Lower leg skin (tissue), 3 donors: ENCODE measurements around the gene UVSSA.

Source experiments
- CTCF ChIP-seq, 3 donors: fragments of 450-650 bp; IDR thresholded peaks; one replicate each; pipeline ENCODE4 v1.5.1; 2016; ENCODE audit warnings: antibody characterized with exemption in 3 of 3, mild to moderate bottlenecking in 3 of 3, moderate library complexity in 2 of 3
- POLR2A ChIP-seq, 2 donors: fragments of 450-650 bp; IDR thresholded peaks; one replicate each; pipeline ENCODE4 v1.6.1; 2016 to 2017; ENCODE audit warnings: antibody characterized with exemption in 2 of 2, mild to moderate bottlenecking in 1 of 2, moderate library complexity in 1 of 2

GRCh38 chr4:1351854-1352566, 5.0 kb downstream of the UVSSA start:
- TF ChIP-seq CTCF (IDR thresholded peaks at IDR 0.05): peak in 1 of 3 donors; percentile 76
- TF ChIP-seq POLR2A (IDR thresholded peaks at IDR 0.05): no peak
